CD4-positive, alpha-beta T cell treated with Interleukin-17A for 1 hour (primary cell): ENCODE data around the gene RSU1.
A peak's percentile ranks its signal among the peaks of the same experiment; 100 is the strongest.

Experiments
- DNase-seq: peaks from one replicate; pipeline ENCODE4 v3.0.0-alpha.2; 2020

RSU1 gene

GRCh38 chr10:16820421-16820820, 3.2 kb upstream of the RSU1 start:
- DNase-seq, result no peak

- DNase-seq, result no peak
These were observed 2.8 kb upstream of the RSU1 start for GRCh38 chr10:16820018-16820417.

GRCh38 chr10:16819436-16819835, 2.2 kb upstream of the RSU1 start:
- DNase-seq, result no peak

GRCh38 chr10:16819026-16819425, 1.8 kb upstream of the RSU1 start:
- DNase-seq, result no peak

- DNase-seq, result no peak
These were observed 447 bp downstream of the RSU1 start for GRCh38 chr10:16816830-16817124.

- DNase-seq, result no peak
These were observed 1.1 kb downstream of the RSU1 start for GRCh38 chr10:16816171-16816570.

GRCh38 chr10:16814012-16814411, 3.2 kb downstream of the RSU1 start:
- DNase-seq, result no peak

GRCh38 chr10:16812676-16813075, 4.5 kb downstream of the RSU1 start:
- no peak for DNase-seq

- DNase-seq, result no peak
These were observed 5.5 kb downstream of the RSU1 start for GRCh38 chr10:16811765-16812164.

- DNase-seq, result no peak
These were observed 5.9 kb downstream of the RSU1 start for GRCh38 chr10:16811292-16811691.

GRCh38 chr10:16809074-16809718, 8.0 kb downstream of the RSU1 start:
- DNase-seq, result peak; percentile 63

- no peak for DNase-seq
These were observed 13.1 kb downstream of the RSU1 start for GRCh38 chr10:16804123-16804522.

- no peak for DNase-seq
These were observed 13.8 kb downstream of the RSU1 start for GRCh38 chr10:16803464-16803863.

- no peak for DNase-seq
These were observed 17.6 kb downstream of the RSU1 start for GRCh38 chr10:16799621-16800020.

- no peak for DNase-seq
These were observed 18.7 kb downstream of the RSU1 start for GRCh38 chr10:16798571-16798970.

- DNase-seq, result no peak
These were observed 21.7 kb downstream of the RSU1 start for GRCh38 chr10:16795410-16796073.

- DNase-seq, result no peak
These were observed 23.2 kb downstream of the RSU1 start for GRCh38 chr10:16794005-16794404.

GRCh38 chr10:16792675-16793074, 24.5 kb downstream of the RSU1 start:
- no peak for DNase-seq

GRCh38 chr10:16789765-16790164, 27.5 kb downstream of the RSU1 start:
- no peak for DNase-seq

GRCh38 chr10:16789261-16789660, 28.0 kb downstream of the RSU1 start:
- no peak for DNase-seq

GRCh38 chr10:16788778-16789177, 28.4 kb downstream of the RSU1 start:
- DNase-seq, result no peak

GRCh38 chr10:16788125-16788524, 29.1 kb downstream of the RSU1 start:
- DNase-seq, result peak; percentile 64

GRCh38 chr10:16787361-16787791, 29.8 kb downstream of the RSU1 start:
- DNase-seq, result peak; percentile 91

GRCh38 chr10:16780338-16780880, 36.8 kb downstream of the RSU1 start:
- no peak for DNase-seq
